ENCODE results near the gene RUNX3. TPM values are rescaled to one million over a fixed set of nuclear protein-coding genes. Genes with fewer than 3 reads are reported as not detected.

The RUNX3 gene
- total and polyA plus RNA-seq, 2 of the 8 experiments (the other 6 are each of a cell fraction or from before 2014, with no cell fraction given): 0.62 to 0.82 TPM

- no peak overlapping the region for H3K14ac ChIP-seq (ENCODE audit: insufficient read length)
- H4K8ac ChIP-seq (ENCODE audit: extremely low read depth, insufficient read depth, low read length): no peak overlapping the region
- H4K91ac ChIP-seq (replicated peaks; ENCODE audit: insufficient read length, low read length): no peak overlapping the region
- no peak overlapping the region for H3K56ac ChIP-seq (replicated peaks; ENCODE audit: insufficient read length, low read depth, low read length)
- H2BK120ac ChIP-seq (replicated peaks; ENCODE audit: low read depth, low read length): no peak overlapping the region
- H3K4me2 ChIP-seq (ENCODE audit: insufficient read depth in 1 of 2, low read depth in 2 of 2, low read length in 2 of 2): no peak overlapping the region
- no peak overlapping the region for H2BK12ac ChIP-seq (ENCODE audit: low read depth, low read length)
- H3K4ac ChIP-seq (replicated peaks; ENCODE audit: insufficient read length, low read depth, low read length): no peak overlapping the region
- no peaks in the 10 kb centered on the region for H3K36me3 ChIP-seq (ENCODE audit: control insufficient read depth in 2 of 4, insufficient read depth in 4 of 4, low read length in 3 of 4)
- H3K27me3 ChIP-seq (replicated peaks in 1 of 4; ENCODE audit: control insufficient read depth in 3 of 4, extremely low read depth in 1 of 4, insufficient read depth in 3 of 4, low read length in 3 of 4): peaks cover 0 to 2% (median 0%) of the 10 kb centered on the region in 4 experiments; a peak in 1 of 7 replicates
- H2AK5ac ChIP-seq (ENCODE audit: low read depth, low read length): no peak overlapping the region
- H3K9me3 ChIP-seq (ENCODE audit: insufficient read depth in 2 of 2, low read depth in 1 of 2, low read length in 1 of 2): no peaks in the 10 kb centered on the region
- no peak overlapping the region for H2AFZ ChIP-seq (ENCODE audit: low read length)
- ChIA-PET POLR2A (ENCODE audit: partially characterized antibody) (interaction anchor here (0.6 kb wide), 1 partner anchor 30 kb away, joined by 3 read pairs; no protein-coding TSS in a partner anchor), CTCF (ENCODE audit: partially characterized antibody) (interaction anchor here (0.8 to 2.2 kb wide), 9 partner anchors 13 to 273 kb away, joined by 3 to 11 read pairs (median 4); no protein-coding TSS in a partner anchor)
- no peaks in the 10 kb centered on the region; the same call in 1 of the 2 replicates for H3K23me2 ChIP-seq (ENCODE audit: low read depth, low read length)
- DNase-seq (ENCODE audit: low read depth in 1 of 2, low spot score in 2 of 2) (peak in 1 of 2 experiments; percentile 47), FAIRE-seq (no peak)
- no peak overlapping the region for H3K23ac ChIP-seq (ENCODE audit: insufficient read length)
- H3K27ac ChIP-seq (ENCODE audit: low read depth, low read length): no peak overlapping the region
- no peak overlapping the region for H3K18ac ChIP-seq (ENCODE audit: extremely low read depth, low read length)
- no peak overlapping the region for H3K9ac ChIP-seq (replicated peaks in 1 of 4; ENCODE audit: extremely low read depth in 1 of 4, low read depth in 3 of 4, low read length in 3 of 4)
- no peaks in the 10 kb centered on the region for H4K20me1 ChIP-seq (replicated peaks in 1 of 2; ENCODE audit: control insufficient read depth in 1 of 2, insufficient read depth in 2 of 2, low read length in 2 of 2)
- H3K4me3 ChIP-seq (ENCODE audit: extremely low read depth in 1 of 4, insufficient read depth in 2 of 4, low read depth in 3 of 4, low read length in 4 of 4): no peak overlapping the region
- no peak for TF ChIP-seq KDM1A (IDR thresholded peaks at IDR 0.05; ENCODE audit: borderline replicate concordance, low read length)
- TF ChIP-seq CTBP2 (IDR thresholded peaks at IDR 0.05; ENCODE audit: borderline replicate concordance, insufficient read depth, insufficient read length, low read length): no peak
- TF ChIP-seq RNF2 (IDR thresholded peaks at IDR 0.05; ENCODE audit: borderline replicate concordance, low read depth, low read length, missing control alignments, poor library complexity, severe bottlenecking): no peak
- H3K79me1 ChIP-seq (ENCODE audit: low read depth, low read length): no peaks in the 10 kb centered on the region
- H4K5ac ChIP-seq (ENCODE audit: insufficient read length, low read depth, low read length): no peak overlapping the region
- no peak overlapping the region for H2BK15ac ChIP-seq (ENCODE audit: low read length)
- peaks cover 0 to 2% (median 0%) of the 10 kb centered on the region in 4 experiments; a peak in 2 of 7 replicates for H3K4me1 ChIP-seq (replicated peaks in 1 of 4; ENCODE audit: control insufficient read depth in 3 of 4, insufficient read depth in 4 of 4, low read length in 3 of 4)
- H3K79me2 ChIP-seq (ENCODE audit: control insufficient read depth in 1 of 2, insufficient read depth in 2 of 2, low read length in 2 of 2): no peaks in the 10 kb centered on the region
- WGBS, 2 experiments (ENCODE audit: extremely low coverage in 1 of 2, insufficient coverage in 1 of 2, insufficient read length in 1 of 2, insufficient replicate concordance in 2 of 2, low coverage in 1 of 2, low lambda C conversion rate in 2 of 2, missing lambda C conversion rate in 1 of 2): 90% methylated on average over 16 of the region's 16 CpGs; no CpG with 5 or more reads in 1 of the 2 experiments
- H2BK20ac ChIP-seq (ENCODE audit: low read length): no peak overlapping the region
- H2BK5ac ChIP-seq (ENCODE audit: low read depth, low read length): no peak overlapping the region
These were observed 55.4 kb downstream of the RUNX3 start for GRCh38 chr1:24874611-24875234.

Measured in H1 (cell line).